ENCODE results near the gene CST5. TPM values are rescaled to one million over a fixed set of nuclear protein-coding genes. Genes with fewer than 3 reads are reported as not detected.

CST5 gene
- 1.3 TPM in 1 of 2 replicates, not detected in the other for total RNA-seq
- 0.68 TPM in 1 of 2 replicates, not detected in the other for polyA plus RNA-seq

- Histone ChIP-seq H3K9me2 (replicated peaks; ENCODE audit: insufficient read depth) (no peaks in the 10 kb centered on the region), H3K4me2 (no peak within 1 kb of the TSS), H3K79me2 (no peaks in the 10 kb centered on the region), H3K36me3 (replicated peaks; ENCODE audit: insufficient read depth, low read depth) (no peaks in the 10 kb centered on the region), H3K4me1 (ENCODE audit: insufficient read depth) (peaks cover 5% of the 10 kb centered on the region), H3K4me3 (no peak within 1 kb of the TSS), H3K27ac (peak within 1 kb of the TSS; percentile 3), H4K20me1 (ENCODE audit: insufficient read depth, poor library complexity, severe bottlenecking) (no peaks in the 10 kb centered on the region), H2AFZ (no peak within 1 kb of the TSS), H3K9me3 (ENCODE audit: low read depth) (no peaks in the 10 kb centered on the region), H3K27me3 (no peaks in the 10 kb centered on the region)
- 95% methylated on average over 7 of the region's 7 CpGs for WGBS (ENCODE audit: low lambda C conversion rate, missing lambda C conversion rate)
- TF ChIP-seq EZH2phosphoT487 (IDR thresholded peaks at IDR 0.05; ENCODE audit: low read depth, severe bottlenecking, unreplicated experiment): no peak
- TF ChIP-seq EZH2 (IDR thresholded peaks at IDR 0.05; ENCODE audit: borderline replicate concordance): no peak
- TF ChIP-seq CTCF (IDR thresholded peaks at IDR 0.05; ENCODE audit: poor library complexity): no peak
- no peak for DNase-seq (ENCODE audit: low spot score)
These were observed at the start of gene CST5 for GRCh38 chr20:23879328-23879798. Gene CST5 (minus strand): TSS chr20:23879748. CDS start chr20:23879676, 72 bp downstream.

- DNase-seq (ENCODE audit: low spot score): no peak
- TF ChIP-seq CTCF (IDR thresholded peaks at IDR 0.05; ENCODE audit: poor library complexity): no peak
- Histone ChIP-seq H3K4me1 (ENCODE audit: insufficient read depth) (no peaks in the 10 kb centered on the region), H3K79me2 (no peaks in the 10 kb centered on the region), H3K27me3 (no peaks in the 10 kb centered on the region), H3K36me3 (replicated peaks; ENCODE audit: insufficient read depth, low read depth) (no peaks in the 10 kb centered on the region), H4K20me1 (ENCODE audit: insufficient read depth, poor library complexity, severe bottlenecking) (no peaks in the 10 kb centered on the region), H3K4me3 (no peak overlapping the region), H2AFZ (no peak overlapping the region), H3K4me2 (no peak overlapping the region), H3K9me3 (ENCODE audit: low read depth) (no peaks in the 10 kb centered on the region), H3K27ac (no peak overlapping the region), H3K9me2 (replicated peaks; ENCODE audit: insufficient read depth) (no peaks in the 10 kb centered on the region)
- WGBS (ENCODE audit: low lambda C conversion rate, missing lambda C conversion rate): 76% methylated on average over 10 of the region's 10 CpGs
These were observed 49.2 kb upstream of the CST5 start for GRCh38 chr20:23928788-23929187.

GRCh38 chr20:23928353-23928752 lies 48.8 kb upstream of the CST5 start:
- TF ChIP-seq EZH2 (IDR thresholded peaks at IDR 0.05; ENCODE audit: borderline replicate concordance) (no peak), CTCF (IDR thresholded peaks at IDR 0.05; ENCODE audit: poor library complexity) (no peak), EZH2phosphoT487 (IDR thresholded peaks at IDR 0.05; ENCODE audit: low read depth, severe bottlenecking, unreplicated experiment) (no peak)
- no peak for DNase-seq (ENCODE audit: low spot score)
- H3K79me2 ChIP-seq: no peaks in the 10 kb centered on the region
- H3K9me2 ChIP-seq (replicated peaks; ENCODE audit: insufficient read depth): no peaks in the 10 kb centered on the region
- no peaks in the 10 kb centered on the region for H3K9me3 ChIP-seq (ENCODE audit: low read depth)
- no peaks in the 10 kb centered on the region for H3K4me1 ChIP-seq (ENCODE audit: insufficient read depth)
- no peaks in the 10 kb centered on the region for H4K20me1 ChIP-seq (ENCODE audit: insufficient read depth, poor library complexity, severe bottlenecking)
- H3K4me2 ChIP-seq: no peak overlapping the region
- no peaks in the 10 kb centered on the region for H3K27me3 ChIP-seq
- H3K4me3 ChIP-seq: no peak overlapping the region
- H2AFZ ChIP-seq: no peak overlapping the region
- H3K36me3 ChIP-seq (replicated peaks; ENCODE audit: insufficient read depth, low read depth): no peaks in the 10 kb centered on the region
- 94% methylated on average over 9 of the region's 9 CpGs for WGBS (ENCODE audit: low lambda C conversion rate, missing lambda C conversion rate)
- H3K27ac ChIP-seq: no peak overlapping the region
